Type B pancreatic cell (in vitro differentiated cells): ENCODE data around the gene ACADS. TPM values are rescaled to one million over a fixed set of nuclear protein-coding genes. Genes with fewer than 3 reads are reported as not detected.

Experiments
- DNase-seq: peaks from one replicate; pipeline ENCODE4 v3.0.0; 2021; ENCODE audit warnings: mixed read lengths; ENCODE audit not compliant: unreplicated experiment; ENCODE audit errors: extremely low spot score
- H3K27ac Mint-ChIP-seq: 2 replicates; pipeline ENCODE4 v1.8.0; 2021; ENCODE audit warnings: mild to moderate bottlenecking, mixed read lengths
- H3K27me3 Mint-ChIP-seq: 2 replicates; pipeline ENCODE4 v1.8.0; 2021; ENCODE audit warnings: mixed read lengths
- H3K36me3 Mint-ChIP-seq: 2 replicates; pipeline ENCODE4 v1.8.0; 2021; ENCODE audit warnings: mixed read lengths
- H3K4me1 Mint-ChIP-seq: one replicate; pipeline ENCODE4 v1.8.0; 2021; ENCODE audit warnings: mixed read lengths; ENCODE audit not compliant: unreplicated experiment
- H3K4me3 Mint-ChIP-seq: 2 replicates; pipeline ENCODE4 v1.8.0; 2021; ENCODE audit warnings: mild to moderate bottlenecking, mixed read lengths
- H3K9me3 Mint-ChIP-seq: 2 replicates; pipeline ENCODE4 v1.8.0; 2021; ENCODE audit warnings: mixed read lengths
- total RNA-seq: library from RNA; stranded (reverse); gene quantifications from 2 replicates; pipeline ENCODE4 v1.2.1, GENCODE V29; 2021; ENCODE audit warnings: low replicate concordance
- TF ChIP-seq, protein P1 (sequence below): fragments of 200-600 bp; sonication (generic); conservative IDR thresholded peaks from 2 replicates; pipeline ENCODE4 v1.5.0; 2021; ENCODE audit warnings: antibody characterized with exemption, mild to moderate bottlenecking

The ACADS gene
- total RNA-seq, 1 donor from 2014 or later: 12.1 TPM

DNA sequence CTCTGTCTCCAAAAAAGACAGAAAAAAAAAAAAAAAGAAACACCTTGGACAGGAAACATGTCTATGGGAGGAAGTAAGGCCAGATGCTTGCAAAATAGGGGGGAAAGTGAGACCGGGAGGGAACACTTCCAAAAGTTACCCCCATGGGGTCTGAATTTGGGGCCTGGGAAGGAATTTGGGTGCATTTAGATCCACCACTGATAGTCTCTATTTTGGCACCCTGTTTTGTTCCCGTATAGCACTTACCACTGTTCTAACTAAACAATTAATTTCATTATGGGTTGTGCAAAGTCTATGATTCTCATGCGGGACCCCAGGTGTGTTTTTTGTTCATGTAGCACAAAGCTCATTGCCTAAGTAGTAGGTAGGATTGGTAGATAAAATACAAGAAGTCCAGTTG lies 40.1 kb upstream of the ACADS start:
- TF ChIP-seq, protein P1, sequence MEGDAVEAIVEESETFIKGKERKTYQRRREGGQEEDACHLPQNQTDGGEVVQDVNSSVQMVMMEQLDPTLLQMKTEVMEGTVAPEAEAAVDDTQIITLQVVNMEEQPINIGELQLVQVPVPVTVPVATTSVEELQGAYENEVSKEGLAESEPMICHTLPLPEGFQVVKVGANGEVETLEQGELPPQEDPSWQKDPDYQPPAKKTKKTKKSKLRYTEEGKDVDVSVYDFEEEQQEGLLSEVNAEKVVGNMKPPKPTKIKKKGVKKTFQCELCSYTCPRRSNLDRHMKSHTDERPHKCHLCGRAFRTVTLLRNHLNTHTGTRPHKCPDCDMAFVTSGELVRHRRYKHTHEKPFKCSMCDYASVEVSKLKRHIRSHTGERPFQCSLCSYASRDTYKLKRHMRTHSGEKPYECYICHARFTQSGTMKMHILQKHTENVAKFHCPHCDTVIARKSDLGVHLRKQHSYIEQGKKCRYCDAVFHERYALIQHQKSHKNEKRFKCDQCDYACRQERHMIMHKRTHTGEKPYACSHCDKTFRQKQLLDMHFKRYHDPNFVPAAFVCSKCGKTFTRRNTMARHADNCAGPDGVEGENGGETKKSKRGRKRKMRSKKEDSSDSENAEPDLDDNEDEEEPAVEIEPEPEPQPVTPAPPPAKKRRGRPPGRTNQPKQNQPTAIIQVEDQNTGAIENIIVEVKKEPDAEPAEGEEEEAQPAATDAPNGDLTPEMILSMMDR: no peak
- Mint-ChIP-seq H3K9me3 (no peaks in the 10 kb centered on the region), H3K27ac (no peak overlapping the region), H3K27me3 (no peaks in the 10 kb centered on the region), H3K4me1 (peaks cover 22% of the 10 kb centered on the region), H3K36me3 (no peaks in the 10 kb centered on the region), H3K4me3 (peak overlapping the region; percentile 97)
- DNase-seq: no peak

DNA sequence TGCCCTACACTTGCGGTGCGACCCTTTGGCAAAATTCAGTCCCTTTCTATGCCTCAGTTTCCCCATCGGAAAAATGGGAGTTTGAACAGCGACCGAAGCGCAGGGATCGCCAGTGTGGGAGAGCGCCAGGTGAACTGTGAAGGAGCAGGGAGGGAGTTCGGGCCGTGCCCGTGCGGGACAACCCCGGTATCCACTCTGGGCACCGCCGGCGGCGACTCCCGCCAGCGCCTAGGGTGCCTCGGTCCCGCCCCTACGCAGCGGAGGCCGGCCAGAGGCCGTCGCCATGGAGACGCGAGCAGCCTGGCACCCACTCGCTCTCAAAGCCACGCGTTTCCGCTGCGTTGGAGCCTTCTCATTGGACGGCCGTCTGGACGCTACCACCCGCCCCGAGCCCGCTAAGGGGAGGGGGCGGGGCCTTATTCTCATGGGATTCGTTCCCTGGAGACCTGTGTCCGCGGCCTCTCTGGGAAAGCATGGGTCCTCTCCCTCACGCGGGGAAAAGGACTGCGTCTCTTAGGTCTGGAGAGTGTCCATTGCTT lies 39.4 kb upstream of the ACADS start:
- Mint-ChIP-seq H3K27me3 (no peaks in the 10 kb centered on the region), H3K9me3 (no peaks in the 10 kb centered on the region), H3K27ac (peak overlapping the region; percentile 95), H3K4me1 (peaks cover 29% of the 10 kb centered on the region), H3K36me3 (no peaks in the 10 kb centered on the region), H3K4me3 (peak overlapping the region; percentile 97)
- TF ChIP-seq, protein P1: no peak
- DNase-seq: peak; percentile 94

DNA sequence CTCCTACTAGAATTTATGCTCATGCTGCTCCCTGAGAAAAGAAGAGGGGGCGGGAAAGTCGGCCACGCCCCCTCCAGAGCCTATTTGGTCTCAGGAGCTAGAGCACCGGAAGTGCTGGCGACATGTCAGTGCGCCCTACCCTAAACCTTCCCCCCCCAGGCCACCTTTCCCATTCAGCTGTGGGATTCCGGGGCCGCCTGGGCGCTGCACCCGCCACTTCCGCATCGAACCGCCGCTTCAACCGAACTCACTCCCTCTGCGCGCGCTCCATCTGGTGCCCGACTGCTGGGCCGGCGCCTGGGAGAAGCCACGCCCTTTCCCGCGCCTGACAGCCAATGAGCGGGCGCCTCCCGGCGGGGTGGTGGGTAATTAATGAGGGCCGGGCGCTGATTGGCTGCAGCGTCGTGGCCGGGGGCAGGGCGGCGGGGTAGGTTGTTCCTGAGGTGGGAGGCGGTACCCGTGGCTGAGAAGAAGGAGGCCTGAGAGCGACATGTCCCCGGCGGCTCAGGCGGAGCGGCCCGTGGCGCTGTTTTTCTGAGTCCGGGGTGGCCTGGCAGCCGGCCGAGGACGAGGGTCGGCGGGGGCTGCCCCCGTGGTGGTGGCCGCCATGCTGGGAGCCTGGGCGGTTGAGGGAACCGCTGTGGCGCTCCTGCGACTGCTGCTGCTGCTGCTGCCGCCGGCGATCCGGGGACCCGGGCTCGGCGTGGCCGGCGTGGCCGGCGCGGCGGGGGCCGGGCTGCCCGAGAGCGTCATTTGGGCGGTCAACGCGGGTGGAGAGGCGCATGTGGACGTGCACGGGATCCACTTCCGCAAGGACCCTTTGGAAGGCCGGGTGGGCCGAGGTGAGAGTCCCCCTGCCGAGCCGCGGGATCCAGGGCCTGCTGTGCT lies 38.7 kb upstream of the ACADS start, which contains the start of gene MLEC:
TSS of gene MLEC (plus strand) at position 460 of the 888 bp plus-strand sequence. CDS start at position 608, 148 bp downstream.
- TF ChIP-seq, protein P1: no peak
- Mint-ChIP-seq H3K36me3 (no peaks in the 10 kb centered on the region), H3K9me3 (no peaks in the 10 kb centered on the region), H3K4me1 (peaks cover 37% of the 10 kb centered on the region), H3K4me3 (peak within 1 kb of the TSS; percentile 97), H3K27me3 (no peaks in the 10 kb centered on the region), H3K27ac (peak within 1 kb of the TSS; percentile 95)
- peak; percentile 99 for DNase-seq

DNA sequence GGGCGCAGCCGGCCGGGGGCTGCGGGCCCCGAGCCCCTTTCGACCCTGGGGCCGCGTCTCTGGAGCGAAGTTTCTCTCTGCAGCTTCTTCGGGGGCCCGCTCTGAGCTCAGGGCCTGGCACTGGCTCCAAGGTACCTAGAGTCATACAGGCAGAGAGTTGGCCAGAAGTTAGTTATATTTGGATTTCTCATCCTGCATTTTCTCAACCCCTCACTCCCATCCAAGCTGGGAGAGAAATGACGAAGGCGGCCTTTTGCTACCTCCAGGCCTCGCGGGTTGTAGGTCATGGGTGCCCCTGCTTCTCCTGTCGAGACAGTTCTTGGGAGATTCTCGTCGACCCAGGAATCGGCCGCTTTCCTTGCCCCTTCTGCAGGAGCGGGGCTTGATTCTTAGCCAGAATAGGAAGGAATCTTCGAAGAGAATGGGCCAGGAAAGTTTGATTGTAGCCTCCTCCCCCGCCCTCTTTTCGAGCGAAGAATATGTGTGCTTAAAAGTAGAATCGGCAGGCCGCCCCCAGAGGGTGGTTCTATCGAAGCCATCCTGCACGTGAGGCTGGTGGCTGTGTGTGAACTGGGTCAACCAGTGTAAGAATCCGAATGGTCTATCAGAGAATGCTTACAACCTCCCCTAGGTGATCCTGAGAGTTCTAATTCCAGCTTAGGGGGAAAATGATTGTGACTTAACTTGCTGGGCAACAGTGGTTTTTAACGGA lies 37.9 kb upstream of the ACADS start:
- no peak for DNase-seq
- Mint-ChIP-seq H3K9me3 (no peaks in the 10 kb centered on the region), H3K27ac (peak overlapping the region; percentile 73), H3K4me3 (peak overlapping the region; percentile 91), H3K27me3 (no peaks in the 10 kb centered on the region), H3K36me3 (no peaks in the 10 kb centered on the region), H3K4me1 (peaks cover 45% of the 10 kb centered on the region)
- TF ChIP-seq, protein P1: no peak

DNA sequence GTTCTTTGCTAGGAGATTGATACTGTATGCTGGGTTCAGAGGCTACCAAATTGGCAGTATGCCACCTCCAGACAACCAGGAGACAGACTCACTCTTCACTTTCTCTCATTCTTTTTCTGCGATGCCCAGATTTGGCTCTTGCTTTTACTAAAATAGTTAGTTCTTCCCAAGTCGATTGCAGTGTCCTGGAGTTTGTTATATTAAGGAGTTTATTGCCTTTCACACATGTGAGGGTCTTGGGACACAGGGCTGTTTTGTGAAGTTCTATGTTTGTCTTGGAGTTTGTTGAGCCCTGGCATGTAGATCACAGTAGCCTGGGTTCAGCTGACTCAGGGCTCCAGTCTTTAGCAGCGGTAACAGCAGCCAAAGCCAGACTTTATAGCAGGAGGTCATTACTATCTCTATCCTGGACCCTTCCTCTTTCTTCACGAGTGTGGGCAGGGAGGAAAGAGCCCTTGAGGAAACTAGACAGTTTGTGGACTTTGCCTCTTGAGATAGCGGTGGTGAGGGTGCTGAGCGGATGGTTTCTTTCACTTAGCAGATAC lies 37.0 kb upstream of the ACADS start:
- TF ChIP-seq, protein P1: no peak
- Mint-ChIP-seq H3K27me3 (no peaks in the 10 kb centered on the region), H3K9me3 (no peaks in the 10 kb centered on the region)

More for the DNA sequence above, 37.0 kb upstream of the ACADS start:
- H3K4me3 Mint-ChIP-seq: peak overlapping the region; percentile 91
- H3K4me1 Mint-ChIP-seq: peaks cover 47% of the 10 kb centered on the region
- peak overlapping the region; percentile 73 for H3K27ac Mint-ChIP-seq
- H3K36me3 Mint-ChIP-seq: peaks cover under 1% of the 10 kb centered on the region
- DNase-seq: no peak
